Muscle layer of colon (tissue), 2 donors: ENCODE results near the gene SETBP1.
A peak's percentile ranks its signal among the peaks of the same experiment; 100 is the strongest.

Source experiments
- H3K27ac ChIP-seq: one replicate; pipeline ENCODE4 v1.7.0; 2013; ENCODE audit warnings: low read depth, mild to moderate bottlenecking, low read length, moderate library complexity
- H3K27me3 ChIP-seq, 2 donors: one replicate each; pipeline ENCODE4 v1.7.0; 2013; ENCODE audit warnings: low read length in 2 of 2, mild to moderate bottlenecking in 2 of 2; ENCODE audit not compliant: insufficient read depth in 2 of 2, control insufficient read depth in 1 of 2
- H3K36me3 ChIP-seq: one replicate; pipeline ENCODE4 v1.7.0; 2013; ENCODE audit warnings: mild to moderate bottlenecking, low read length; ENCODE audit not compliant: insufficient read depth
- H3K4me1 ChIP-seq: one replicate; pipeline ENCODE4 v1.7.0; 2013; ENCODE audit warnings: mild to moderate bottlenecking, low read length; ENCODE audit not compliant: insufficient read depth
- H3K4me3 ChIP-seq, 2 donors: one replicate each; pipeline ENCODE4 v1.7.0; 2013; ENCODE audit warnings: low read length in 2 of 2, low read depth in 1 of 2, mild to moderate bottlenecking in 1 of 2, moderate library complexity in 1 of 2
- H3K9ac ChIP-seq: one replicate; pipeline ENCODE4 v1.7.0; 2013; ENCODE audit warnings: low read length
- H3K9me3 ChIP-seq: one replicate; pipeline ENCODE4 v1.7.0; 2013; ENCODE audit warnings: mild to moderate bottlenecking, low read length
- donor health status: abdominal sarcoma.
- donor health status: Adenocarcinoma of cecum.

SETBP1 gene

GRCh38 chr18:44813586-44813985, 132.9 kb downstream of the SETBP1 start:
- Histone ChIP-seq H3K9me3 (no peaks in the 10 kb centered on the region), H3K27ac (no peak overlapping the region), H3K36me3 (no peaks in the 10 kb centered on the region), H3K27me3 (no peaks in the 10 kb centered on the region), H3K9ac (no peak overlapping the region), H3K4me3 (no peak overlapping the region), H3K4me1 (peaks cover 45% of the 10 kb centered on the region)

- H3K4me1 ChIP-seq, result peaks cover 59% of the 10 kb centered on the region
These were observed 134.4 kb downstream of the SETBP1 start for GRCh38 chr18:44815108-44815507.

GRCh38 chr18:44816050-44816449, 135.4 kb downstream of the SETBP1 start:
- Histone ChIP-seq H3K36me3 (no peaks in the 10 kb centered on the region), H3K9ac (no peak overlapping the region), H3K27me3 (no peaks in the 10 kb centered on the region), H3K27ac (no peak overlapping the region), H3K9me3 (no peaks in the 10 kb centered on the region), H3K4me1 (peaks cover 69% of the 10 kb centered on the region), H3K4me3 (no peak overlapping the region)

More at GRCh38 chr18:44815108-44815507, 134.4 kb downstream of the SETBP1 start:
- no peaks in the 10 kb centered on the region for H3K36me3 ChIP-seq
- H3K27ac ChIP-seq, result no peak overlapping the region
- H3K9me3 ChIP-seq, result no peaks in the 10 kb centered on the region
- H3K4me3 ChIP-seq, result no peak overlapping the region
- no peaks in the 10 kb centered on the region for H3K27me3 ChIP-seq
- H3K9ac ChIP-seq, result no peak overlapping the region

- Histone ChIP-seq H3K4me3 (no peak overlapping the region), H3K9me3 (no peaks in the 10 kb centered on the region), H3K27ac (peak overlapping the region; percentile 23), H3K4me1 (peaks cover 66% of the 10 kb centered on the region), H3K27me3 (no peaks in the 10 kb centered on the region), H3K9ac (no peak overlapping the region), H3K36me3 (no peaks in the 10 kb centered on the region)
These were observed 135.8 kb downstream of the SETBP1 start for GRCh38 chr18:44816477-44816876.

GRCh38 chr18:44817831-44818473, 137.3 kb downstream of the SETBP1 start:
- Histone ChIP-seq H3K36me3 (no peaks in the 10 kb centered on the region), H3K9me3 (no peaks in the 10 kb centered on the region), H3K4me1 (peaks cover 60% of the 10 kb centered on the region), H3K9ac (no peak overlapping the region), H3K4me3 (no peak overlapping the region), H3K27ac (peak overlapping the region; percentile 50), H3K27me3 (no peaks in the 10 kb centered on the region)

GRCh38 chr18:44818668-44819403, 138.1 kb downstream of the SETBP1 start:
- H3K27me3 ChIP-seq, result no peaks in the 10 kb centered on the region
- no peaks in the 10 kb centered on the region for H3K36me3 ChIP-seq
- no peak overlapping the region for H3K9ac ChIP-seq
- H3K4me1 ChIP-seq, result peaks cover 67% of the 10 kb centered on the region
- H3K9me3 ChIP-seq, result no peaks in the 10 kb centered on the region
- H3K27ac ChIP-seq, result peak overlapping the region; percentile 50
- H3K4me3 ChIP-seq, result no peak overlapping the region

DNA sequence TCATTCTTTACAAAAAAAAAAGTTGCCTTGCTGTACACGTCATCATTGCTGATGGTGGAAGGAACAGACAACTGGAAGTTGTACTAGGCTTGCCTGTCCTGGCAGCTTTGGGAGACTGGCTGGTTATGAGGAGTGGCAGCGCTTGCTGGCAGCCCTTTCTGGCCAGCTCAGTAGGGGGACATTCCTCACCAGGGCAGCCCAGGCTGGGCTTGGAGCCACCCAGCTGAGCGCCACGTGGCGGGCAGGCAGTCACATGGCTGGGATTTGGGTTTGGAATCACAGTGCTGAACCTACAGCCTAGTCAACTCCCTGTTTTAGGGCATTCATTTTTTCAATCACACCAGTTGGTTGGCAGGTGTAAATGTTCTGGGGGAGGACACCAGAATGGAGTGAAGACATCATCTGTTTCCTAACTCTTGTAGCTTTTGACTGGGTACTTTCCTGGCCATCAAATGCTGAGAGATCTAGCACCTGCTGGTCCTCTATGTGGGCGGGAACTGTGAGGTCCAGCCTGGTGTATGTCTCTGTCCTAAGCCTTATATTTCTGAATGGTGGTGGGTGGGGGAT, 139.3 kb downstream of the SETBP1 start:
- Histone ChIP-seq H3K27ac (peak overlapping the region; percentile 8), H3K4me3 (no peak overlapping the region), H3K4me1 (peaks cover 79% of the 10 kb centered on the region), H3K36me3 (no peaks in the 10 kb centered on the region), H3K27me3 (no peaks in the 10 kb centered on the region), H3K9me3 (no peaks in the 10 kb centered on the region), H3K9ac (no peak overlapping the region)

GRCh38 chr18:44821924-44822323, 141.2 kb downstream of the SETBP1 start:
- no peaks in the 10 kb centered on the region for H3K36me3 ChIP-seq
- H3K27me3 ChIP-seq, result no peaks in the 10 kb centered on the region
- peaks cover 76% of the 10 kb centered on the region for H3K4me1 ChIP-seq
- no peak overlapping the region for H3K4me3 ChIP-seq
- no peaks in the 10 kb centered on the region for H3K9me3 ChIP-seq
- H3K9ac ChIP-seq, result no peak overlapping the region
- H3K27ac ChIP-seq, result no peak overlapping the region

DNA sequence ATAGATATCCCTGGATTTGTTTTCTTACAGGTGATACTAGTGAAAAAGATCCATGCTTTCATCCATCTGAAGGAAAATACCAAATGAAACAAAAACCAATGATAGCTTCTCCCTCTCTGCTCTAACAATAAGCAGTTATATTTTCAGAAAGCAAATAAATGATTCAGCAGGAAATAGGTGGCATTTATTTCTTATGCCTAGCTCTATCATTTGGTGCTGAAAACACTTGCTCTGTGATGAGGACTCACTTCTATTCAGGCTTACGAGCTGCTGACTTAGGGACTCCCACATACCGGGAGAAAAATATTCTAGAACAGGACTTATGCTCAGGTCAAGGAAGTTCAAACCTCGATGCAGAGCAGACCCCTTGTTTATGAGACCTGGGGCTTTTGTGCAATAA, 142.6 kb downstream of the SETBP1 start:
- no peak overlapping the region for H3K4me3 ChIP-seq
- H3K9ac ChIP-seq, result no peak overlapping the region
- H3K9me3 ChIP-seq, result no peaks in the 10 kb centered on the region
- no peaks in the 10 kb centered on the region for H3K27me3 ChIP-seq
- H3K27ac ChIP-seq, result peak overlapping the region; percentile 64
- peaks cover 74% of the 10 kb centered on the region for H3K4me1 ChIP-seq
- H3K36me3 ChIP-seq, result no peaks in the 10 kb centered on the region

- H3K27ac ChIP-seq, result peak overlapping the region; percentile 64
- H3K4me1 ChIP-seq, result peaks cover 69% of the 10 kb centered on the region
- no peaks in the 10 kb centered on the region for H3K9me3 ChIP-seq
- no peaks in the 10 kb centered on the region for H3K27me3 ChIP-seq
- H3K9ac ChIP-seq, result no peak overlapping the region
- no peak overlapping the region for H3K4me3 ChIP-seq
- no peaks in the 10 kb centered on the region for H3K36me3 ChIP-seq
These were observed 143.1 kb downstream of the SETBP1 start for GRCh38 chr18:44823782-44824181.

- no peaks in the 10 kb centered on the region for H3K9me3 ChIP-seq
- no peak overlapping the region for H3K27ac ChIP-seq
- H3K9ac ChIP-seq, result no peak overlapping the region
- H3K27me3 ChIP-seq, result no peaks in the 10 kb centered on the region
- H3K4me3 ChIP-seq, result no peak overlapping the region
- peaks cover 59% of the 10 kb centered on the region for H3K4me1 ChIP-seq
- H3K36me3 ChIP-seq, result no peaks in the 10 kb centered on the region
These were observed 144.2 kb downstream of the SETBP1 start for GRCh38 chr18:44824884-44825283.
